ENCODE results near the gene HECW1.
"Not testable (repeated sequence)": the region's sequence is repeated elsewhere in the genome, so short reads cannot be mapped to it uniquely, and the experiment has no call there.

The HECW1 gene

GRCh38 chr7:43151076-43151475 lies 38.6 kb downstream of the HECW1 start:
- DNase-seq: no peak

- no peak for DNase-seq
Measured at GRCh38 chr7:43152696-43153095, 40.2 kb downstream of the HECW1 start.

DNA sequence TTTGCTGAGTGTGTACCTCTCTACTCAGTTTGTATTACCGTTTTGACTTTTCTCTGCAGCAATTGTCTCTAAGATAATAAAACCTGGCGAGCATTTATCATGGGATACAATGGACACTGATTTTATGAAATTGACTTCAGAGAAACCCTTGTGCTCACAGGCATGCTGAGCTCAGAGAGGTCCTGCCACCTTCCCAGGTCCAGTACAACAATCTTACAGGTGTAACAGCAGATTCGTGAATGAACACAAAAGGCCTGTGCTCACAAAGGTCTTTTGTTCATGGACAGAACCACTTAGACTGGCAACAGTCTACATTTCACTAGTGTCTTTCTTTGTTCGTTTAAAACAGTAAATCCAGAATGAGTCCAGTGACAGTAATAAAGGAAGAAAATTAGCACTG lies 43.2 kb downstream of the HECW1 start:
- DNase-seq: no peak

DNA sequence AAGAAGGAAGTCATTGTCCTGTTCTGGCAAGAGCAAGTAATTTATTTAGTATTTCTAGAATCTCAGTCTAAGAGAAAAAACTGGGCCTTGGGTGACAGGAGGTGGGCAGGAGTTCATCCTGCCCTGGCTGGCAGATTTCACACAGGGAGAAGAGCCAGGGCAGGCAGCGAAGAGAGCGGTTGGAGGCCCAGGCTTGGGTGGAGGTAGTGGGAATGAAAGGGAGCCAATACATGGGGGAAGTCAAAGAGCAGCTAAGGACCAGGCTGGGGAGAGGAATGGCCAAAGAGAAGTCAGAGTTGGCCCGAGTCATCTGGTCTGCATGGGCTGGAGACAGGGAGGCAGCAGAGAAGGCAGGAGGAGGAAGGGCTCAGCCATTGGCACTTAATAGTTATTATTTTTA lies 51.4 kb downstream of the HECW1 start:
- no peak for DNase-seq

- no peak for DNase-seq
Measured at GRCh38 chr7:43164757-43165156, 52.3 kb downstream of the HECW1 start.

DNA sequence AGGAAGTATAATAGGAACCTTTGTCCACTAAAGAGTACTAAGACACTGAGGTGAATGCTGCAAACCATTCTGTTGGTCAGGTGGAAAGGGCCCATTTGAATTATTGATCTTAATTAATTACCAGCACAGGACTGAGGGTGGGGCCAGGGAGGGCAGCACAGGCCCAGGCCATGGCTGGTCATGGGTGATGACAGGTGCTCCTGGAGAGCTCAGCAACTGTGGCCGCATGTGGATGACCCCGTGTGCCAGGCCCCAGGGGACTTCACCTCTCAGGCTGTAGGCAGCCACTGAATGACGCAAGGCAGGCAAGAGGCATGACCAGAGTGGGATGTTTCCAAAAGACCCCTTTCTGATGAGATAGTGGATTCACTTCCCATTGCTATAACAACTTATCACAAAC lies 54.2 kb downstream of the HECW1 start:
- DNase-seq: no peak

DNA sequence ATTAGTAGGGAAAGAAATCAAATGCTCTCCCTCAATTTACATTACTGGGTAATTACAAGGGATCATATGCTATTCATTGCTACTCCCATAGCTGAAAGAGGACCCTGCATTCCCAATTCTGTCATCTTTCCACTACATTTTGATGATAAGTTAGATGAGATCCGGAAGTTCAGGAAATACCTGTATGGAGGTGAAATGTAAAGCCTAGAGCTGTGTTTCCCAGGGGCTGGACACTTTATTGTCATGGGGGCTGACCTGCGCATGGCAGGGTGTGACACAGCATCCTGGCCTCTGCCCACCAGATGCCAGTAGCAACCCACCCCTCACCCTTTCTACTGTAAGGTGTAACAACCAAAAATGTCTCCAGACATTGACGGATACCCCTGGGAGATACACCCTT lies 56.6 kb downstream of the HECW1 start:
- DNase-seq: no peak

DNA sequence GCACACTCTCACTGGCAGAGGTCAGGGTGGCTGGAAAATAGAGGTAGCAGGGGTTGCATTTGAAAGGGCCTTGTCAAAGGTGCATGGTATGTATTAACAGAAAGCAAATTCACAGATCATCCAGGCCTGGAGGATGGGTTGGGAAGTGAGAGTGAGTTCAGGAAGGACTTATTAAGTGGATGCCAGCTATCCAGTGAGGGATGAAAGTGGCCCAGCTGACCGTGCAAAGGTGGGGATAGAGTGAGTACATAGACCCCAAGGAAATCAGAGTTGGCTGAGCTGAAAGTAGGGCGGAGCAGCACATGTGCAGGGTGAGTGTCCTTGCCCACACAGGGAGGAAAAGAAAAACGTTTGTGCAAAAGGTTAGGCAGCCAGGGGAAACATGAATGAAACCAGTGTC lies 58.1 kb downstream of the HECW1 start:
- DNase-seq: no peak

DNA sequence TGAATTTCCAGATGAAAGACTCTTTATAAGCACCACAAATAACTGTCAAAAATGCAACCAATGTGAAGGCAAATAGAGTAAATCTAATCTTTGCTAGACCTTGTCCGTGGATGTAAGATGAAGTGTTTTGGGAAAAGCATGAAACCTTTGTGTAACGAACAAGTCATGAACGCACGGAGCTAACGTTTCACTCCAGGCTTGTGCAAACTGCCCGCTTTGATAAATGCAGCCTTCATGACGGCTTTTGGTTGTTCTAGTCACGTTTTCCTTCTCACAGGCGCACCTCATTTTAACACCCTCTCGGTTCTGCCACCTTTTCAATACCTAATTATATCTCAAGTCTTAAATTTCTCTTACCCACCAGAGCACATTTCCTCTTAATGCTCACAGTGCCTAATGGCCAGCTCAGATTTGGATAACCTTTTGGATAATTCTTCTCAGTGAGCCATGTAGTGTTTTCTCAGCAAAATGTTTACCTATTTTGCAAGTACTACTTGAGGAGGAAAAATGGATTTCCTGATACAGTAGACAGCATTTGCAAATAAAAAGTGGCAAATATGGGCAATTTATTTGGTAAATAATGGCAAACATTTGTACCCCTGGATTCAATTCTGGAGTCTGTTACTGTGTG lies 63.2 kb downstream of the HECW1 start:
- DNase-seq: no peak

GRCh38 chr7:43179393-43179792 lies 66.9 kb downstream of the HECW1 start:
- DNase-seq: no peak

DNA sequence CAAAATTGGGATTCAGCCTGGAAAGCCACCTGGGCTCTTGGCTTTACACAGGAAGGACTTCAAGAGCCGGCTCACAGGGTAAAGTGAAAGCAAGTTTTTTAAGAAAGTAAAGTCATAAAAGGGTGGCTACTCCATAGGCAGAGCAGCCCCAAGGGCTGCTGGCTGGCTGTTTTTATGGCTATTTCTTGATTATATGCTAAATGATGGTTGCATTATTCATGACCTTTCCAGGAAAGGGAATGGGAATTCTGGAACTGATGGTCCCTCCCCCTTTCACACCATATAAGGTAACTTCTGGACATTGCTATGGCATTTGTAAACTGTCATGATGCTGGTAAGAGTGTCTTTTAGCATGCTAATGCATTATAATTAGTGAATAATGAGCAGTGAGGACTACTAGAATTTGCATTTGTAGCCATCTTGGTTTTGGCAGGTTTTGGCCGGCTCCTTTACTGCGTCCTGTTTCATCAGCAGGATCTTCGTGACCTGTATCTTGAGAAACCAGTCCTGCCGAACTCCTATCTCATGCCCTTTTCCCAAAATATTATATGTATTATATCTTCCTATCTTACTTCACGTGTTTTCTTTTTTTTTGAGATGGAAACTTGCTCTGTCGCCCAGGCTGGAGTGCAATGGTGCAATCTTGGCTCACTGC lies 80.5 kb downstream of the HECW1 start:
- no peak for DNase-seq

- no peak for DNase-seq
Measured at GRCh38 chr7:43193893-43194292, 81.4 kb downstream of the HECW1 start.

GRCh38 chr7:43195256-43195655 lies 82.8 kb downstream of the HECW1 start:
- DNase-seq: no peak

DNA sequence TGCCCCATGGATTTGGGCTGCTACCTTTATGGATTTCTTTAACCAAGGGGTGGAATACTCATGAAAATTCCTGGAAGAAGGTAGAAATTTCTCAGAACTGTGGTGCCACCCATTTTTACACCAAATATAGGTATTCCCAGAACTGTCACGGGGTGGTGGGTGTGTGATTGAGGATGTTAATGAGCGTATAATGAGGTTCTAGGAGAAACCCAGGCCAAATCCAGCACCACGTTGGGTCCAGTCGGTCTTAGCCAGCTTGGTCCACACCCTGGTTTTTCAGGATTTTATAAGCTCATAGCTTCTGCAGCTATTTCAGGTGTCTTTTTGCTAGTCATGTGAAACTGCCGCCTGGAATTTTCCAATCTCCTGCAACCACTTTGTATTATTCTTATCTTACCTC lies 83.3 kb downstream of the HECW1 start:
- DNase-seq: no peak

GRCh38 chr7:43196379-43196778 lies 83.9 kb downstream of the HECW1 start:
- no peak for DNase-seq

- DNase-seq: no peak
Measured at GRCh38 chr7:43198016-43198415, 85.6 kb downstream of the HECW1 start.

GRCh38 chr7:43198599-43199090 lies 86.2 kb downstream of the HECW1 start:
- no peak for DNase-seq

- no peak for DNase-seq
Measured at GRCh38 chr7:43199371-43200160, 87.1 kb downstream of the HECW1 start.

GRCh38 chr7:43201912-43202311 lies 89.5 kb downstream of the HECW1 start:
- no peak for DNase-seq

DNA sequence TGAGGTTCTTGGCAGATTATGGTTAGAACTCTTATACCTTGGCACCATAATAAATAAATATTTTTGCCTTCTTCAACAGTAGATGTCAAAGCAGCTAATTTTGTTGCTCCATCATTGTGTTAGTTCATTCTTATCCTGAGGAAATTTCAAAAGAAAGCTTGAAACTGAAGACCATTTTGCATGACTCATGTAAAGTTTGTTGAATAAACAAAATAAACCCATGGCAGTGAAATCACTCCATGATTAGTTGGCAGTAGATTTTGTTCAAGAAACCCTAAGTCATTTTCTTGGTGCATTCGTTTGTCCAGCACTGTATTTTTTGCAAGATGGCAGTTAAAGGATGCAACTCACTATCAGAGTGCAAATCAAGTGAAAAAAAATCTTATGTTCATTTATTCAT lies 91.6 kb downstream of the HECW1 start:
- no peak for DNase-seq

DNA sequence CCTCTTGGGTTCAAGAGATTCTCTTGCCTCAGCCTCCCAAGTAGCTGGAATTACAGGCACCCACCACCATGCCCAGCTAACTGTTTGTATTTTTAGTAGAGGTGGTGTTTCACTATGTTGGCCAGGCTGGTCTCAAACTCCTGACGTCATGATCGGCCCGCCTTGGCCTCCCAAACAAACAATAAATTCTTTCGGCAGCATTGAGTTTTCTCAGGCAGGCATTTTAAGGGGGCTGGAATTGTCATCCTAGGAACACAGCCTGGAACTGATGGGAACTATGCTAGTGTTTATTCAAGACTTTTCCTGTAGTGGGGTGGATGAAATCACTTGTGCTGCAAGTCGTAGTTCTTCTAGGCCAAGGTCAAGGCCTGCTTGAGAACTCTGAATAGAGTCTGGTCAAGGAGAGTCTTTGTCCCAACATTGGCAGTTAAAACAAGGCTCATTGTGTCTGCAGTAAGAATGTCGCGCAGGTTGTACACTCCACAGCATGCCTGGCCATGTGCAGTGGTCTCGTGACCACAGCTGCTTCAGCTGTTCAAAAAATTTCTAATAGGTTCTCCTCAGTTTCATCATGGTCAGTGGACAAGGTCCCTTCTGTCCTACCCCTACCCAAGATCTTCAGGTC lies 92.8 kb downstream of the HECW1 start:
- DNase-seq: no peak

- no peak for DNase-seq
Measured at GRCh38 chr7:43208242-43208641, 95.8 kb downstream of the HECW1 start.

DNA sequence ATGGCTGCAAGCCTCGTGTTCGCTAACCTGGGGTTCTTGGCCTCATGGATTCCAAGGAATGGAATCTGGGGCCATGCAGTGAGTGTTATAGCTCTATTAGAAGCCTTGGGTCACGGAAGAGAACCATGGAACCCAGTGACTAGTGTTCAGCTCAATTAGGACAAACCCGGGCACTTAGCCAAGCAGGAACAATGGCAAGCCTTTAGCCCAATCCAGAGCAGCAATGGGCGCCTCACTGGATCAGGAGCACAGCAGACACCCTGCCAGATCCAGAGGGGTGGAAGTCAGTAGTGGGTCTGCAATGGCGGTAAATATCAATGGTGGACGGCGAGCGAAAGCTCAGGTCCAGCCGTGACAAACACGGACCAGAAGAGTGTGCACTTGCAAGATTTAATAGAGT lies 98.1 kb downstream of the HECW1 start:
- not testable (repeated sequence) for DNase-seq

DNA sequence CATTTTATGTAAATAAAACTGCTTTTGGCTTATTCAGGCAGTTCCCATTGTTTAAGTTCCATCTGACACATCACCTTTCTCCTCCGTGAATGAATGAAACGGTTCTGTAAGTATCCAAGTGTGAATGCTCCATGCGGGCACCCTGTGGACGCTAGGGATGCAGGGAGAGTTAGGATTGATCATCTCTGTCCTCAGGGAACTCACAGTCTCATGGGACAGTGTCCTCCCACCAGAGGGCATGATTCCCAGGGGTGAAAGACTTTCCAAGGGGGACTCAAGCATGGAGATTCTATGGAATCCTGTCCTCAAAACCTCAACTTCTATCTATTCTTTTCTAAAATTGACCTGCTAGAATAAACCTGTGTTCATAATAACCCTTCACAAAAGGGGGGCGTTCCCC lies 98.8 kb downstream of the HECW1 start:
- no peak for DNase-seq
